SK-N-SH treated with all-trans-retinoic acid at 6 μM for 48 hours (cell line): Measurements from ENCODE around the gene GPSM1.

ENCODE experiments used
- ATAC-seq: fragments of 200-7000 bp; cut with Tn5 transposase; 3 replicates; pipeline ENCODE4 v1.9.1; 2020; ENCODE audit warnings: mild to moderate bottlenecking, moderate library complexity
- ARNTL ChIP-seq: fragments of 450-650 bp; formaldehyde crosslinking; IDR thresholded peaks from 2 replicates; pipeline ENCODE4 v1.5.0; 2020; ENCODE audit warnings: low read depth, mild to moderate bottlenecking, moderate library complexity, borderline replicate concordance
- BACH2 ChIP-seq: fragments of 250-450 bp; sonication (Bioruptor Pico); IDR thresholded peaks from 2 replicates; pipeline ENCODE4 v1.9.0; 2021; ENCODE audit warnings: mild to moderate bottlenecking, borderline replicate concordance
- CSDC2 ChIP-seq: fragments of 250-450 bp; sonication (Bioruptor Pico); IDR thresholded peaks from 2 replicates; pipeline ENCODE4 v1.5.0; 2020; ENCODE audit warnings: mild to moderate bottlenecking, moderate library complexity
- ESRRG ChIP-seq: fragments of 250-450 bp; sonication (Bioruptor Pico); IDR thresholded peaks from 2 replicates; pipeline ENCODE4 v1.6.1; 2021; ENCODE audit warnings: mild to moderate bottlenecking
- ISL1 ChIP-seq: fragments of 250-450 bp; sonication (Bioruptor Pico); IDR thresholded peaks from 2 replicates; pipeline ENCODE4 v2.1.2; 2022; ENCODE audit warnings: mild to moderate bottlenecking, moderate library complexity
- OSR1 ChIP-seq: fragments of 250-450 bp; sonication (Bioruptor Pico); IDR thresholded peaks from 2 replicates; pipeline ENCODE4 v1.8.0; 2022; ENCODE audit warnings: moderate library complexity, mild to moderate bottlenecking, inconsistent platforms
- PATZ1 ChIP-seq: fragments of 250-450 bp; sonication (Bioruptor Pico); IDR thresholded peaks from 2 replicates; pipeline ENCODE4 v1.8.0; 2020; ENCODE audit warnings: mild to moderate bottlenecking, moderate library complexity, borderline replicate concordance
- PPARA ChIP-seq: fragments of 250-450 bp; sonication (Bioruptor Pico); IDR thresholded peaks from 2 replicates; pipeline ENCODE4 v1.5.0; 2020; ENCODE audit warnings: mild to moderate bottlenecking, borderline replicate concordance
- RARB ChIP-seq: fragments of 250-450 bp; sonication (Bioruptor Pico); IDR thresholded peaks from 2 replicates; pipeline ENCODE4 v1.8.0; 2021; ENCODE audit warnings: mild to moderate bottlenecking, moderate library complexity
- SNAI2 ChIP-seq: fragments of 250-450 bp; sonication (Bioruptor Pico); IDR thresholded peaks from 2 replicates; pipeline ENCODE4 v1.5.0; 2020; ENCODE audit warnings: mild to moderate bottlenecking, moderate library complexity
- TCF4 ChIP-seq: fragments of 250-450 bp; sonication (Bioruptor Pico); IDR thresholded peaks from 2 replicates; pipeline ENCODE4 v1.8.0; 2021; ENCODE audit warnings: mild to moderate bottlenecking, moderate library complexity, borderline replicate concordance
- TOX ChIP-seq: fragments of 250-450 bp; sonication (Bioruptor Pico); IDR thresholded peaks from 2 replicates; pipeline ENCODE4 v1.8.0; 2021; ENCODE audit warnings: mild to moderate bottlenecking, moderate library complexity, borderline replicate concordance
- TSHZ2 ChIP-seq: fragments of 250-450 bp; sonication (Bioruptor Pico); IDR thresholded peaks from 2 replicates; pipeline ENCODE4 v1.5.0; 2020; ENCODE audit warnings: mild to moderate bottlenecking, moderate library complexity
- ZC3H10 ChIP-seq: fragments of 250-450 bp; sonication (Bioruptor Pico); IDR thresholded peaks from 2 replicates; pipeline ENCODE4 v1.5.1; 2021; ENCODE audit warnings: mild to moderate bottlenecking, moderate library complexity
- ZFP3 ChIP-seq: fragments of 250-450 bp; sonication (Bioruptor Pico); IDR thresholded peaks from 2 replicates; pipeline ENCODE4 v1.5.0; 2020; ENCODE audit warnings: mild to moderate bottlenecking, moderate library complexity
- ZFP30 ChIP-seq: fragments of 450-650 bp; formaldehyde crosslinking; IDR thresholded peaks from 2 replicates; pipeline ENCODE4 v1.5.0; 2022; ENCODE audit warnings: mild to moderate bottlenecking, moderate library complexity
- ZNF70 ChIP-seq: fragments of 450-650 bp; formaldehyde crosslinking; IDR thresholded peaks from 2 replicates; pipeline ENCODE4 v1.5.0; 2020; ENCODE audit warnings: mild to moderate bottlenecking, moderate library complexity
- ZNF8 ChIP-seq: fragments of 450-650 bp; formaldehyde crosslinking; IDR thresholded peaks from 2 replicates; pipeline ENCODE4 v1.5.0; 2020; ENCODE audit warnings: mild to moderate bottlenecking, moderate library complexity
- TF ChIP-seq, protein P1 (sequence below): fragments of 250-450 bp; sonication (Bioruptor Pico); IDR thresholded peaks from 2 replicates; pipeline ENCODE4 v1.5.1; 2021; ENCODE audit warnings: mild to moderate bottlenecking, moderate library complexity
- TF ChIP-seq, protein P2 (sequence below): fragments of 250-450 bp; sonication (Bioruptor Pico); IDR thresholded peaks from 2 replicates; pipeline ENCODE4 v1.5.1; 2020; ENCODE audit warnings: low read depth, mild to moderate bottlenecking, moderate library complexity
- TF ChIP-seq, protein P3 (sequence below): fragments of 250-450 bp; sonication (Bioruptor Pico); IDR thresholded peaks from 2 replicates; pipeline ENCODE4 v1.8.0; 2021; ENCODE audit warnings: low read depth, mild to moderate bottlenecking, moderate library complexity, borderline replicate concordance

GPSM1 gene

GRCh38 chr9:136280535-136281315 is 46.6 kb upstream of the GPSM1 start:
- no peak for ATAC-seq
- TF ChIP-seq, protein P1, sequence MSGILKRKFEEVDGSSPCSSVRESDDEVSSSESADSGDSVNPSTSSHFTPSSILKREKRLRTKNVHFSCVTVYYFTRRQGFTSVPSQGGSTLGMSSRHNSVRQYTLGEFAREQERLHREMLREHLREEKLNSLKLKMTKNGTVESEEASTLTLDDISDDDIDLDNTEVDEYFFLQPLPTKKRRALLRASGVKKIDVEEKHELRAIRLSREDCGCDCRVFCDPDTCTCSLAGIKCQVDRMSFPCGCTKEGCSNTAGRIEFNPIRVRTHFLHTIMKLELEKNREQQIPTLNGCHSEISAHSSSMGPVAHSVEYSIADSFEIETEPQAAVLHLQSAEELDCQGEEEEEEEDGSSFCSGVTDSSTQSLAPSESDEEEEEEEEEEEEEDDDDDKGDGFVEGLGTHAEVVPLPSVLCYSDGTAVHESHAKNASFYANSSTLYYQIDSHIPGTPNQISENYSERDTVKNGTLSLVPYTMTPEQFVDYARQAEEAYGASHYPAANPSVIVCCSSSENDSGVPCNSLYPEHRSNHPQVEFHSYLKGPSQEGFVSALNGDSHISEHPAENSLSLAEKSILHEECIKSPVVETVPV (CRISPR knock-in tag), result no peak
- no peak for TF ChIP-seq TCF4
- no peak for TF ChIP-seq ESRRG
- TF ChIP-seq CSDC2 (CRISPR knock-in tag), result no peak
- no peak for TF ChIP-seq TOX (CRISPR knock-in tag)
- no peak for TF ChIP-seq PATZ1
- no peak for TF ChIP-seq ZNF70 (CRISPR knock-in tag)
- no peak for TF ChIP-seq ARNTL (CRISPR knock-in tag)
- TF ChIP-seq ZFP3 (CRISPR knock-in tag), result no peak
- TF ChIP-seq BACH2 (CRISPR knock-in tag), result no peak
- TF ChIP-seq PPARA (CRISPR knock-in tag), result no peak
- no peak for TF ChIP-seq ISL1 (CRISPR knock-in tag)
- no peak for TF ChIP-seq ZNF8 (CRISPR knock-in tag)
- TF ChIP-seq, protein P2, sequence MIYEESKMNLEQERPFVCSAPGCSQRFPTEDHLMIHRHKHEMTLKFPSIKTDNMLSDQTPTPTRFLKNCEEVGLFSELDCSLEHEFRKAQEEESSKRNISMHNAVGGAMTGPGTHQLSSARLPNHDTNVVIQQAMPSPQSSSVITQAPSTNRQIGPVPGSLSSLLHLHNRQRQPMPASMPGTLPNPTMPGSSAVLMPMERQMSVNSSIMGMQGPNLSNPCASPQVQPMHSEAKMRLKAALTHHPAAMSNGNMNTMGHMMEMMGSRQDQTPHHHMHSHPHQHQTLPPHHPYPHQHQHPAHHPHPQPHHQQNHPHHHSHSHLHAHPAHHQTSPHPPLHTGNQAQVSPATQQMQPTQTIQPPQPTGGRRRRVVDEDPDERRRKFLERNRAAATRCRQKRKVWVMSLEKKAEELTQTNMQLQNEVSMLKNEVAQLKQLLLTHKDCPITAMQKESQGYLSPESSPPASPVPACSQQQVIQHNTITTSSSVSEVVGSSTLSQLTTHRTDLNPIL (CRISPR knock-in tag), result no peak
- no peak for TF ChIP-seq SNAI2
- TF ChIP-seq RARB (CRISPR knock-in tag), result no peak
- no peak for TF ChIP-seq ZC3H10 (CRISPR knock-in tag)
- TF ChIP-seq ZFP30 (CRISPR knock-in tag), result no peak
- TF ChIP-seq, all 23 proteins: peak for 0

GRCh38 chr9:136281421-136282271 is 45.7 kb upstream of the GPSM1 start:
- no peak for TF ChIP-seq ZFP3 (CRISPR knock-in tag)
- TF ChIP-seq OSR1 (CRISPR knock-in tag), result no peak
- TF ChIP-seq ISL1 (CRISPR knock-in tag), result no peak
- TF ChIP-seq, protein P1 (CRISPR knock-in tag), result no peak
- ATAC-seq, result no peak

DNA sequence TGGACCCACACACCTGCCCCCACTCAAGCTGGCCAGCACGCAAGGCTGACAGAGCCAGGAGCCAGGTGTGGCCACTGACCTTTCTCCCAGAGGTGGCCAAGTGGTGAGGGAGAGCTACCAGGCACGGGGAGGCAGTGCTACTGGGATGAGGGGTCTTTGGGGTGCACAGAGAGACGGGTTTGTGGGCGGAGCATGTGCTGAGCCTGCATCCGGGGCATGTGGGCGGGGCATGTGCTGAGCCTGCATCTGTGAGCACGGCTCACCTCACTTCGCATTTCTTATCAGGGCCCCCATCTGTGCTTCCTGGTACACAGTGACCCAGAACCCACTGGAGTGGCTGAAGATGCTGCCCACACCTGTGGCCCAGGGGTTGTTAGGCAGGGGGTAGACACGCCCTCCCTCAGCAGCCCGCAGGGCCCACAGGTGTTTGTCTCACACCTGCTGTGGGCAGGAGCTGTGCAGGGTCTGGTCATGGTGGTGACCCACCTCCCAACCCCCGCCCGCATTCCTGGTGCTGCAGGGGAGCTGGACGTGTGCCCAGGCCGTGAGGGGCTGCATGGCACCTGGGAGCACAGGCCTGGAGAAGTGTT is 45.0 kb upstream of the GPSM1 start:
- no peak for ATAC-seq
- TF ChIP-seq ZNF8 (CRISPR knock-in tag) (no peak), BACH2 (CRISPR knock-in tag) (no peak), TSHZ2 (no peak), ARNTL (CRISPR knock-in tag) (no peak), ZFP30 (CRISPR knock-in tag) (no peak), ZC3H10 (CRISPR knock-in tag) (no peak), OSR1 (CRISPR knock-in tag) (no peak), ESRRG (no peak), TOX (CRISPR knock-in tag) (no peak)
- TF ChIP-seq, protein P3, sequence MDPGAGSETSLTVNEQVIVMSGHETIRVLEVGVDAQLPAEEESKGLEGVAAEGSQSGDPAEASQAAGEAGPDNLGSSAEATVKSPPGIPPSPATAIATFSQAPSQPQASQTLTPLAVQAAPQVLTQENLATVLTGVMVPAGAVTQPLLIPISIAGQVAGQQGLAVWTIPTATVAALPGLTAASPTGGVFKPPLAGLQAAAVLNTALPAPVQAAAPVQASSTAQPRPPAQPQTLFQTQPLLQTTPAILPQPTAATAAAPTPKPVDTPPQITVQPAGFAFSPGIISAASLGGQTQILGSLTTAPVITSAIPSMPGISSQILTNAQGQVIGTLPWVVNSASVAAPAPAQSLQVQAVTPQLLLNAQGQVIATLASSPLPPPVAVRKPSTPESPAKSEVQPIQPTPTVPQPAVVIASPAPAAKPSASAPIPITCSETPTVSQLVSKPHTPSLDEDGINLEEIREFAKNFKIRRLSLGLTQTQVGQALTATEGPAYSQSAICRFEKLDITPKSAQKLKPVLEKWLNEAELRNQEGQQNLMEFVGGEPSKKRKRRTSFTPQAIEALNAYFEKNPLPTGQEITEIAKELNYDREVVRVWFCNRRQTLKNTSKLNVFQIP (CRISPR knock-in tag), result no peak
- TF ChIP-seq, protein P2 (CRISPR knock-in tag), result no peak
